B cell (primary cell): Measurements from ENCODE around the gene FOXP4. TPM values are rescaled to one million over a fixed set of nuclear protein-coding genes. Genes with fewer than 3 reads are reported as not detected.

Experiments used
- ATAC-seq: fragments of 200-7000 bp; cut with Tn5 transposase; one replicate; pipeline ENCODE4 v1.10.0; 2021; ENCODE audit warnings: low read depth, mild to moderate bottlenecking, moderate number of reproducible peaks, moderate library complexity
- CTCF ChIA-PET: fragments of 350-600 bp; sonication (Branson Sonifier 250); formaldehyde crosslinking; loops from one replicate; lab custom pipeline; 2021; ENCODE audit warnings: antibody characterized with exemption, inconsistent platforms; lab: Charles Lee
- POLR2A ChIA-PET: fragments of 350-600 bp; sonication (Branson Sonifier 250); formaldehyde crosslinking; loops from one replicate; lab custom pipeline; 2021; ENCODE audit warnings: antibody characterized with exemption; lab: Charles Lee
- DNase-seq: peaks from one replicate; pipeline ENCODE4 v3.0.0; 2013
- H2AFZ ChIP-seq: 2 replicates; pipeline ENCODE4 v1.6.1; 2012; ENCODE audit warnings: mild to moderate bottlenecking, low read depth, low read length; ENCODE audit not compliant: insufficient read depth, poor library complexity, severe bottlenecking
- H3K27ac ChIP-seq, 2 donors: 1 replicate in 1 of 2; 2 replicates in 1 of 2; pipeline ENCODE4 v1.5.1; 2012 to 2013; ENCODE audit warnings: low read length in 2 of 2, mild to moderate bottlenecking in 2 of 2, moderate library complexity in 1 of 2
- H3K27me3 ChIP-seq, 4 experiments: fragments of 200-600 bp in 1 of 4; sonication (generic) in 1 of 4; replicated peaks in 1 of 4; 1 replicate in 2 of 4; 2 replicates in 2 of 4; pipeline versions ENCODE4 v1.6.1 to v1.7.0; 2013 to 2016; ENCODE audit warnings: low read length in 3 of 4, mild to moderate bottlenecking in 2 of 4, mixed read lengths in 1 of 4, moderate library complexity in 1 of 4; ENCODE audit not compliant: insufficient read depth in 4 of 4, control insufficient read depth in 3 of 4; ENCODE audit errors: control extremely low read depth in 1 of 4
- H3K36me3 ChIP-seq, 2 experiments: replicated peaks in 1 of 2; 1 replicate in 1 of 2; 2 replicates in 1 of 2; pipeline versions ENCODE4 v1.6.1 to v1.7.1; 2013; ENCODE audit warnings: low read length in 1 of 2; ENCODE audit not compliant: insufficient read depth in 2 of 2, control insufficient read depth in 1 of 2; ENCODE audit errors: control extremely low read depth in 1 of 2, extremely low read depth in 1 of 2
- H3K4me1 ChIP-seq, 2 donors: fragments of 200-600 bp in 1 of 2; sonication (generic) in 1 of 2; 1 replicate in 1 of 2; 2 replicates in 1 of 2; pipeline versions ENCODE4 v1.5.1 to v1.6.1; 2013 to 2017; ENCODE audit warnings: low read length in 2 of 2; ENCODE audit not compliant: control insufficient read depth in 2 of 2, insufficient read depth in 2 of 2
- H3K4me2 ChIP-seq: replicated peaks from 2 replicates; pipeline ENCODE3; 2012; ENCODE audit warnings: mild to moderate bottlenecking, low read depth, low read length; ENCODE audit not compliant: poor library complexity, severe bottlenecking
- H3K4me3 ChIP-seq, 5 experiments: fragments of 200-600 bp in 1 of 5; sonication (generic) in 1 of 5; 1 replicate in 3 of 5; 2 replicates in 2 of 5; pipeline versions ENCODE4 v1.5.1 to v1.7.0; 2011 to 2016; ENCODE audit warnings: low read length in 4 of 5, mild to moderate bottlenecking in 4 of 5, low read depth in 2 of 5, control low read depth in 1 of 5, moderate library complexity in 1 of 5; ENCODE audit not compliant: insufficient read depth in 1 of 5; ENCODE audit errors: control extremely low read depth in 1 of 5, extremely low read depth in 1 of 5
- H3K79me2 ChIP-seq: fragments of 200-600 bp; sonication (generic); one replicate; pipeline ENCODE4 v1.6.0; 2016; ENCODE audit warnings: low read length; ENCODE audit not compliant: control insufficient read depth, insufficient read depth
- H3K9ac ChIP-seq: fragments of 200-600 bp; sonication (generic); 2 replicates; pipeline ENCODE4 v1.6.1; 2017; ENCODE audit warnings: mild to moderate bottlenecking, low read length, moderate library complexity
- H3K9me3 ChIP-seq, 3 donors: one replicate each; pipeline versions ENCODE4 v1.6.1 to v1.7.1; 2013; ENCODE audit warnings: low read length in 2 of 3; ENCODE audit not compliant: control insufficient read depth in 2 of 3, insufficient read depth in 1 of 3; ENCODE audit errors: control extremely low read depth in 1 of 3
- H4K20me1 ChIP-seq: 2 replicates; pipeline ENCODE4 v1.6.0; 2012; ENCODE audit warnings: mild to moderate bottlenecking, low read length; ENCODE audit not compliant: insufficient read depth, control insufficient read depth, poor library complexity, severe bottlenecking
- H3K27ac Mint-ChIP-seq: one replicate; pipeline ENCODE4 v1.8.0; 2021; ENCODE audit warnings: mixed read lengths
- H3K27me3 Mint-ChIP-seq: one replicate; pipeline ENCODE4 v1.8.0; 2021; ENCODE audit warnings: mixed read lengths
- H3K4me1 Mint-ChIP-seq: one replicate; pipeline ENCODE4 v1.8.0; 2021; ENCODE audit warnings: mixed read lengths
- H3K4me3 Mint-ChIP-seq: one replicate; pipeline ENCODE4 v1.8.0; 2021; ENCODE audit warnings: mixed read lengths
- H3K9me3 Mint-ChIP-seq: one replicate; pipeline ENCODE4 v1.8.0; 2022; ENCODE audit warnings: mixed read lengths; ENCODE audit not compliant: insufficient read depth
- CTCF ChIP-seq: fragments of 200-600 bp; IDR thresholded peaks from one replicate; pipeline ENCODE4 v1.8.0; 2022; ENCODE audit warnings: antibody characterized with exemption, mild to moderate bottlenecking
- EZH2 ChIP-seq: IDR thresholded peaks from 2 replicates; pipeline ENCODE4 v1.6.1; 2012; ENCODE audit warnings: borderline replicate concordance, low read depth, mild to moderate bottlenecking, moderate library complexity, low read length; ENCODE audit not compliant: insufficient read depth, poor library complexity, severe bottlenecking
- WGBS: methylation state at CpG from one replicate; pipeline ENCODE4 v1.1.5; 2013; ENCODE audit warnings: missing lambda C conversion rate; ENCODE audit not compliant: insufficient coverage; 5-methylcytosine and 5-hydroxymethylcytosine counted together
- intact Hi-C: fragments of 100-400 bp; cut with micrococcal nuclease; formaldehyde crosslinking; loops from one replicate; pipeline ENCODE4 v1.10.0; 2022
- polyA plus RNA-seq: library from polyadenylated mRNA; depleted of rRNA; stranded (reverse); fragments of >200 nt; gene quantifications from 2 replicates; pipeline ENCODE4 v1.2.3, GENCODE V29; 2012
- total RNA-seq, 2 donors: library from RNA; stranded (reverse); fragments of 120-200 nt in 1 of 2; gene quantifications; 1 replicate in 1 of 2; 2 replicates in 1 of 2; pipeline versions ENCODE4 v1.2.3 to v1.2.4, GENCODE V29; 2013 to 2022

FOXP4 gene
- total and polyA plus RNA-seq, 2 donors (not counting 1 experiment from before 2014, with no cell fraction given): 17.0 to 38.7 TPM

GRCh38 chr6:41524634-41525011 is 21.6 kb upstream of the FOXP4 start:
- CTCF ChIA-PET: no interaction called here
- no peak overlapping the region for H3K4me3 Mint-ChIP-seq
- Histone ChIP-seq H3K36me3 (no peaks in the 10 kb centered on the region), H3K4me1 (peaks cover 16 to 18% of the 10 kb centered on the region in 2 donors), H3K9ac (no peak overlapping the region), H3K27ac (no peak overlapping the region), H2AFZ (no peak overlapping the region), H3K27me3 (peaks cover 0 to 16% (median 1%) of the 10 kb centered on the region in 4 experiments), H3K79me2 (no peaks in the 10 kb centered on the region), H3K9me3 (peaks cover 0 to 3% (median 0%) of the 10 kb centered on the region in 3 donors), H3K4me3 (no peak overlapping the region), H3K4me2 (no peak overlapping the region), H4K20me1 (no peaks in the 10 kb centered on the region)
- DNase-seq (no peak), ATAC-seq (no peak)
- intact Hi-C loops: no loop called here
- TF ChIP-seq EZH2 (no peak), CTCF (no peak)
- H3K27me3 Mint-ChIP-seq: peaks cover 21% of the 10 kb centered on the region
- H3K27ac Mint-ChIP-seq: no peak overlapping the region
- peaks cover 23% of the 10 kb centered on the region for H3K4me1 Mint-ChIP-seq
- POLR2A ChIA-PET: no interaction called here
- 80% methylated on average over 3 of the region's 7 CpGs for WGBS
- no peaks in the 10 kb centered on the region for H3K9me3 Mint-ChIP-seq

GRCh38 chr6:41527721-41528408 is 18.3 kb upstream of the FOXP4 start:
- no peak for TF ChIP-seq CTCF
- peak overlapping the region; percentile 56 for H2AFZ ChIP-seq
- peaks cover 0 to 16% (median 0%) of the 10 kb centered on the region in 4 experiments for H3K27me3 ChIP-seq
- no peak overlapping the region for H3K27ac ChIP-seq
- DNase-seq: peak; percentile 38
- peak overlapping the region; percentile 66 for H3K27ac Mint-ChIP-seq
- H3K4me2 ChIP-seq: peak overlapping the region; percentile 57
- no peak for ATAC-seq
- H3K9me3 ChIP-seq: peaks cover 0 to 3% (median 0%) of the 10 kb centered on the region in 3 donors
- H3K4me1 Mint-ChIP-seq: peaks cover 53% of the 10 kb centered on the region
- H3K4me3 Mint-ChIP-seq: peak overlapping the region; percentile 44
- no peaks in the 10 kb centered on the region for H3K9me3 Mint-ChIP-seq
- H3K27me3 Mint-ChIP-seq: peaks cover 14% of the 10 kb centered on the region
- H4K20me1 ChIP-seq: no peaks in the 10 kb centered on the region
- H3K4me3 ChIP-seq: no peak overlapping the region
- H3K79me2 ChIP-seq: no peaks in the 10 kb centered on the region
- no peaks in the 10 kb centered on the region for H3K36me3 ChIP-seq
- H3K4me1 ChIP-seq: peaks cover 39 to 46% of the 10 kb centered on the region in 2 donors
- no peak overlapping the region for H3K9ac ChIP-seq
- CTCF ChIA-PET: interaction anchor here (0.7 to 1.2 kb wide), 3 partner anchors 31 to 223 kb away, joined by 4 to 5 read pairs (median 4); no protein-coding TSS in a partner anchor
- intact Hi-C loops: no loop called here
- WGBS: 14% methylated on average over 11 of the region's 14 CpGs
- POLR2A ChIA-PET: interaction anchor here (0.7 kb wide), 1 partner anchor 9 kb away, joined by 3 read pairs; no protein-coding TSS in a partner anchor
